ENCODE results near the gene MORC4. TPM values are rescaled to one million over a fixed set of nuclear protein-coding genes. Genes with fewer than 3 reads are reported as not detected.
"Not testable (repeated sequence)": the region's sequence is repeated elsewhere in the genome, so short reads cannot be mapped to it uniquely, and the experiment has no call there.

MORC4 gene
- total and polyA plus RNA-seq, 3 donors from 2014 or later: 29.4 to 51.9 (median 46.0) TPM

- Histone ChIP-seq H3K4me3 (no peak overlapping the region), H3K9me3 (no peaks in the 10 kb centered on the region), H3K36me3 (ENCODE audit: low read depth, missing control alignments) (no peaks in the 10 kb centered on the region), H3K27me3 (no peaks in the 10 kb centered on the region), H3K27ac (no peak overlapping the region), H3K4me1 (no peaks in the 10 kb centered on the region)
- no peak for DNase-seq
- no peak for TF ChIP-seq POLR2A (IDR thresholded peaks at IDR 0.05)
- no peak for TF ChIP-seq CTCF (IDR thresholded peaks at IDR 0.05)
- intact Hi-C loops (cut with DNase I; ENCODE audit: low total_unique reads): no loop called here
These were observed 27.1 kb downstream of the MORC4 start for GRCh38 chrX:106972896-106973295.

- H3K9me3 ChIP-seq; H3K27me3 ChIP-seq; H3K36me3 ChIP-seq (ENCODE audit: low read depth, missing control alignments); H3K27ac ChIP-seq; H3K4me1 ChIP-seq; H3K4me3 ChIP-seq; DNase-seq; intact Hi-C loops (cut with DNase I; ENCODE audit: low total_unique reads): not testable (repeated sequence)
- 91% methylated on average over 5 of the region's 6 CpGs; no CpG with 5 or more reads in 1 of the 2 donors for WGBS, 2 donors
These were observed 33.5 kb downstream of the MORC4 start for GRCh38 chrX:106966547-106966946.

- no peak for DNase-seq
- intact Hi-C loops (cut with DNase I; ENCODE audit: low total_unique reads): no loop called here
- H3K4me3 ChIP-seq: no peak overlapping the region
- no peaks in the 10 kb centered on the region for H3K4me1 ChIP-seq
- WGBS, 2 donors: 80 to 90% methylated on average over 1 of the region's 1 CpG
- no peaks in the 10 kb centered on the region for H3K9me3 ChIP-seq
- H3K27me3 ChIP-seq: no peaks in the 10 kb centered on the region
- no peak overlapping the region for H3K27ac ChIP-seq
- H3K36me3 ChIP-seq (ENCODE audit: low read depth, missing control alignments): no peaks in the 10 kb centered on the region
- TF ChIP-seq POLR2A (IDR thresholded peaks at IDR 0.05): no peak
- no peak for TF ChIP-seq CTCF (IDR thresholded peaks at IDR 0.05)
These were observed 35.7 kb downstream of the MORC4 start for GRCh38 chrX:106964290-106964689.

GRCh38 chrX:106963111-106963510 is 36.9 kb downstream of the MORC4 start:
- Histone ChIP-seq H3K27ac (no peak overlapping the region), H3K36me3 (ENCODE audit: low read depth, missing control alignments) (no peaks in the 10 kb centered on the region), H3K4me1 (no peaks in the 10 kb centered on the region), H3K27me3 (no peaks in the 10 kb centered on the region), H3K4me3 (no peak overlapping the region), H3K9me3 (no peaks in the 10 kb centered on the region)
- intact Hi-C loops (cut with DNase I; ENCODE audit: low total_unique reads): no loop called here
- no peak for DNase-seq
- TF ChIP-seq POLR2A (IDR thresholded peaks at IDR 0.05) (no peak), CTCF (IDR thresholded peaks at IDR 0.05) (no peak)

GRCh38 chrX:106959901-106960300 is 40.1 kb downstream of the MORC4 start:
- Histone ChIP-seq H3K4me3 (no peak overlapping the region), H3K27ac (no peak overlapping the region), H3K4me1 (no peaks in the 10 kb centered on the region), H3K9me3 (no peaks in the 10 kb centered on the region), H3K36me3 (ENCODE audit: low read depth, missing control alignments) (no peaks in the 10 kb centered on the region), H3K27me3 (no peaks in the 10 kb centered on the region)
- 72 to 78% methylated on average over 2 of the region's 2 CpGs for WGBS, 2 donors
- TF ChIP-seq POLR2A (IDR thresholded peaks at IDR 0.05): no peak
- no peak for TF ChIP-seq CTCF (IDR thresholded peaks at IDR 0.05)
- DNase-seq: no peak
- intact Hi-C loops (cut with DNase I; ENCODE audit: low total_unique reads): no loop called here
